ENCODE results near the gene MMP24. TPM values are rescaled to one million over a fixed set of nuclear protein-coding genes. Genes with fewer than 3 reads are reported as not detected.
"Not testable (repeated sequence)": the region's sequence is repeated elsewhere in the genome, so short reads cannot be mapped to it uniquely, and the experiment has no call there.

The MMP24 gene
- total RNA-seq, 6 experiments from 2014 or later = 0.27 to 1.5 (median 0.84) TPM

DNA sequence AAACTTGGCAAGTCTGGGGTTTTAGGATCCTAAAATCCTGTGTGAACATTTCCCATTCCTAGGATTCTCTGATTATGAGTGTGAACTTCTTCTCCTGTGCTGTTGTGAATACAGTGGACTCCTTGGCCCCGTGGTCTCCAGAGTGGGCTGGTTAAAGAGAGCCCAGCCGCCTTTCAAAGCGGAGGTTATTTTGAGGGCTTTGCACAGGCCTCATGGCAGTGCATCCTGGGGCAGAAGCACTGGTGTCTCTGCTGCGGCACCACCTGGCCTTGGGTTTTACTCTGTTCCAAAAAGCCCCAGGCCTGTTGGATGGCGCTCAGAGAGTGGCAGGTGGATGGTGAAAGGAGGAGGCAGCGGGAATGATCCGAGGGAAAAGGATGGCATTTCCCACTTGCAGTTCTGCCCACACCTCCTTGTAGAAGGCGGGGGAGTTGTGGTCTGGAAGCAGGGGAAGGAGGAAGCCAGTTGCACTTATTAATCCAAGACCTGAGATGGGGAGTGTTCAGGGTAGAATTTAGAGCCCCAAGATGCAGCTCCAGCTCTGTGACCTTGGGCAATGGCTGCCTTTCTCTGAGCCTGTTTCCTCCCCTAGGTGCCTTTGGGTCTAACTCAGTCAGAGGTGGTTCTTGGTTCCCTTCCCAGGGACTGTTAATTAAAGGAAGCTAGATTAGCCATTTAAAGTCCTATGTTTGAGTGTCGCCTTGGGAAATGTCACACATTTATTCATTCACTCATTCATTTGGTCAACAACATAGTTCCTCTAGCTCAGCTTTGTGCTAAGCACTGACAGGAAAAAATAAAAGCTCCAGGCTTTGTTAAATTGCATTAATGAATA, 22.4 kb downstream of the MMP24 start:
- no peak overlapping the region for H3K27ac ChIP-seq
- DNase-seq = no peak
- no peak for ATAC-seq
- no peaks in the 10 kb centered on the region for H3K9me3 ChIP-seq
- TF ChIP-seq, protein P1, sequence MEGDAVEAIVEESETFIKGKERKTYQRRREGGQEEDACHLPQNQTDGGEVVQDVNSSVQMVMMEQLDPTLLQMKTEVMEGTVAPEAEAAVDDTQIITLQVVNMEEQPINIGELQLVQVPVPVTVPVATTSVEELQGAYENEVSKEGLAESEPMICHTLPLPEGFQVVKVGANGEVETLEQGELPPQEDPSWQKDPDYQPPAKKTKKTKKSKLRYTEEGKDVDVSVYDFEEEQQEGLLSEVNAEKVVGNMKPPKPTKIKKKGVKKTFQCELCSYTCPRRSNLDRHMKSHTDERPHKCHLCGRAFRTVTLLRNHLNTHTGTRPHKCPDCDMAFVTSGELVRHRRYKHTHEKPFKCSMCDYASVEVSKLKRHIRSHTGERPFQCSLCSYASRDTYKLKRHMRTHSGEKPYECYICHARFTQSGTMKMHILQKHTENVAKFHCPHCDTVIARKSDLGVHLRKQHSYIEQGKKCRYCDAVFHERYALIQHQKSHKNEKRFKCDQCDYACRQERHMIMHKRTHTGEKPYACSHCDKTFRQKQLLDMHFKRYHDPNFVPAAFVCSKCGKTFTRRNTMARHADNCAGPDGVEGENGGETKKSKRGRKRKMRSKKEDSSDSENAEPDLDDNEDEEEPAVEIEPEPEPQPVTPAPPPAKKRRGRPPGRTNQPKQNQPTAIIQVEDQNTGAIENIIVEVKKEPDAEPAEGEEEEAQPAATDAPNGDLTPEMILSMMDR (IDR thresholded peaks at IDR 0.05) = no peak
- WGBS (ENCODE audit: insufficient coverage, low coverage, low lambda C conversion rate, missing lambda C conversion rate) = 86% methylated on average over 6 of the region's 9 CpGs
- intact Hi-C loops (cut with DNase I) = no loop called here
- no peaks in the 10 kb centered on the region for H3K36me3 ChIP-seq
- no peaks in the 10 kb centered on the region for H3K27me3 ChIP-seq
- H3K4me1 ChIP-seq = no peaks in the 10 kb centered on the region
- H3K4me3 ChIP-seq = no peak overlapping the region

DNA sequence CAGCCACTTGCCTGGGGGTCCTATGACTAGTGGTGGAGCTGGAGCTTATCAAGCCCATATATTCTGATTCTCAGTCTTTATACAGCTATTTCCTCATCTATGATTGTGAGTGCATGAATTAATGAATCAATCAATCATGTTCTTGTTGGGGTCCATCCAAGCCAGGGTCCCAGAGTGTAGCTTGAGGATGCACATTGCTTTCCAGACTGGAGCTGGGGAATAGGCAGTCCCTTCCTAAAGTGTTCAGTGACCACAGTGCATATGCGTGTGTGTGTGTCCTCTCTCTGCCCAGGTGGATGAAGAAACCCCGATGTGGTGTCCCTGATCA, 25.1 kb downstream of the MMP24 start:
- no peak for TF ChIP-seq POLR2A (IDR thresholded peaks at IDR 0.05)
- TF ChIP-seq, protein P1 (IDR thresholded peaks at IDR 0.05) = no peak
- Histone ChIP-seq H3K27ac (no peak overlapping the region), H3K4me3 (no peak overlapping the region), H3K36me3 (no peaks in the 10 kb centered on the region), H3K27me3 (no peaks in the 10 kb centered on the region), H3K9me3 (no peaks in the 10 kb centered on the region), H3K4me1 (no peaks in the 10 kb centered on the region)
- ATAC-seq (no peak), DNase-seq (no peak)
- intact Hi-C loops (cut with DNase I) = no loop called here
- no CpG with 5 or more reads among the region's 2 CpGs for WGBS (ENCODE audit: insufficient coverage, low coverage, low lambda C conversion rate, missing lambda C conversion rate)

DNA sequence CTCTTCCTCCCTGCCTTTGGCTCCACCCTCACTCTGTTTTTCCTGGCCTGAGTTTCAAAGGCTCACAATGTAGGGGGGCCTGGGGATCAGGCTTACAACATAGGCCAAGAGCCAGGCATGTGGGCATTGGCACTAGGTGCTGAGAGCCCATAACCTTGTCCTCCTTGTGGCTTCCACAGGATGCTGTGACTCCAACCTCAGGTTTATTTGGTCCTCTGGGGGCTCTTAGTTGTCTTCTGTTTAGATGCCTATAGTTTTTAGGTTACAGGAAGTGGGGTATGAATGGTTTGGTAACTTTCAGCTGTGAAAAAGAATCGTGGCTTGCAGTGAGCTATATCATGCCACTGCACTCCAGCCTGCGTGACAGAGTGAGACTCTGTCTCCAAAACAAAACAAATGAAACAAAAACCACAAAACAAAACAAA, 25.6 kb downstream of the MMP24 start:
- TF ChIP-seq, protein P1 (IDR thresholded peaks at IDR 0.05) = no peak
- no peak for TF ChIP-seq POLR2A (IDR thresholded peaks at IDR 0.05)
- Histone ChIP-seq H3K4me1 (no peaks in the 10 kb centered on the region), H3K4me3 (no peak overlapping the region), H3K36me3 (no peaks in the 10 kb centered on the region), H3K9me3 (no peaks in the 10 kb centered on the region), H3K27me3 (no peaks in the 10 kb centered on the region), H3K27ac (no peak overlapping the region)
- DNase-seq (no peak), ATAC-seq (peak in 3 of 4 donors; percentile 20 to 21 (median 21))
- WGBS (ENCODE audit: insufficient coverage, low coverage, low lambda C conversion rate, missing lambda C conversion rate) = 65% methylated on average over 2 of the region's 2 CpGs
- intact Hi-C loops (cut with DNase I) = no loop called here

DNA sequence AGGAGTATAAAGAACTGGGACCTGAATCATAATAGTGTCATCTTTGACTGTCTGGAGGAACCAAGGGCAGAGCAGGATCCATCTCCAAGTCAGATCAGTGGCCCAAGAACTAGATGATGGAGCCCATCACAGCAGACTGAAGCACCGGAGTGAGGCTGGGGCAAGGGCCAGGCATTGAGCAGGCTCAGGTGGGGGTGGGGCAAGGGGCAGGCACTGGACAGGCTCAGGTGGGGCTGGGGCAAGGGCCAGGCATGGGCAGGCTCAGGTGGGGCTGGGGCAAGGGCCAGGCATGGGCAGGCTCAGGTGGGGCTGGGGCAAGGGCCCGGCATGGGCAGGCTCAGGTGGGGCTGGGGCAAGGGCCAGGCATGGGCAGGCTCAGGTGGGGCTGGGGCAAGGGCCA, 26.1 kb downstream of the MMP24 start:
- H3K36me3 ChIP-seq; intact Hi-C loops (cut with DNase I); ATAC-seq; H3K27ac ChIP-seq; H3K27me3 ChIP-seq; H3K4me1 ChIP-seq; H3K9me3 ChIP-seq; H3K4me3 ChIP-seq; DNase-seq: not testable (repeated sequence)
- 92% methylated on average over 1 of the region's 2 CpGs for WGBS (ENCODE audit: insufficient coverage, low coverage, low lambda C conversion rate, missing lambda C conversion rate)

DNA sequence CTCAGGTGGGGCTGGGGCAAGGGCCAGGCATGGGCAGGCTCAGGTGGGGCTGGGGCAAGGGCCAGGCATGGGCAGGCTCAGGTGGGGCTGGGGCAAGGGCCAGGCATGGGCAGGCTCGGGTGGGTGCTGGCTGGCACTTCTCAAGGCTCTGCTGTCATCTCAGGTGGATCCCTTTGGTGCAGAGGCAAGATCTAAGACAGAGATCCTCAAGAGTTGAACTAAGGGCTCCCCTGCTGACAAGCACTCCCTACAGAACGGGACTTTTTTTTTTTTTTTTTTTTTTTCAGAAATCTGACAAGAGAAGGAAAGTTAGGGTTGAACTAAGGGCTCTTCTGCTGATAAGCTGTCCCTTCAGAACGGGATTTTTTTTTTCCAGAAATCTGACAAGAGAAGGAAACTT, 26.5 kb downstream of the MMP24 start:
- intact Hi-C loops (cut with DNase I) = no loop called here
- no peak for DNase-seq

More for the DNA sequence above, 26.5 kb downstream of the MMP24 start:
- no peak overlapping the region for H3K27ac ChIP-seq
- peaks cover 0 to 7% (median 0%) of the 10 kb centered on the region in 4 donors for H3K4me1 ChIP-seq
- TF ChIP-seq POLR2A (IDR thresholded peaks at IDR 0.05) = no peak
- TF ChIP-seq, protein P1 (IDR thresholded peaks at IDR 0.05) = no peak
- H3K9me3 ChIP-seq = no peaks in the 10 kb centered on the region
- WGBS (ENCODE audit: insufficient coverage, low coverage, low lambda C conversion rate, missing lambda C conversion rate) = 62% methylated on average over 2 of the region's 3 CpGs
- H3K27me3 ChIP-seq = no peaks in the 10 kb centered on the region
- H3K36me3 ChIP-seq = no peaks in the 10 kb centered on the region
- H3K4me3 ChIP-seq = no peak overlapping the region
- ATAC-seq = no peak

Data from right lobe of liver (tissue), 6 donors.